Duodenal mucosa (tissue), 2 donors: Measurements from ENCODE around the gene OSER1.

ENCODE experiments used
- H3K27ac ChIP-seq: one replicate; pipeline ENCODE4 v1.7.0; 2013; ENCODE audit warnings: low read depth, low read length
- H3K27me3 ChIP-seq, 2 donors: one replicate each; pipeline ENCODE4 v1.7.0; 2013; ENCODE audit warnings: low read length in 2 of 2, control low read depth in 1 of 2; ENCODE audit not compliant: insufficient read depth in 2 of 2, control insufficient read depth in 1 of 2
- H3K36me3 ChIP-seq, 2 donors: one replicate each; pipeline ENCODE4 v1.7.0; 2013; ENCODE audit warnings: low read length in 2 of 2, control low read depth in 1 of 2; ENCODE audit not compliant: insufficient read depth in 2 of 2, control insufficient read depth in 1 of 2
- H3K4me1 ChIP-seq, 2 donors: one replicate each; pipeline ENCODE4 v1.7.0; 2013; ENCODE audit warnings: low read length in 2 of 2, control low read depth in 1 of 2; ENCODE audit not compliant: insufficient read depth in 2 of 2, control insufficient read depth in 1 of 2
- H3K4me3 ChIP-seq, 2 donors: one replicate each; pipeline ENCODE4 v1.7.0; 2013; ENCODE audit warnings: low read length in 2 of 2, low read depth in 1 of 2
- H3K9ac ChIP-seq, 2 donors: one replicate each; pipeline ENCODE4 v1.7.0; 2013; ENCODE audit warnings: low read length in 2 of 2, low read depth in 1 of 2
- H3K9me3 ChIP-seq, 2 donors: one replicate each; pipeline ENCODE4 v1.7.0; 2013; ENCODE audit warnings: low read length in 2 of 2, control low read depth in 1 of 2; ENCODE audit not compliant: control insufficient read depth in 1 of 2

OSER1 gene

GRCh38 chr20:44210406-44211176 is at the start of gene OSER1:
Gene OSER1, minus strand, starts transcription at chr20:44210771. Its CDS starts 3,814 bp downstream, at chr20:44206957.
- H3K9ac ChIP-seq = peak within 1 kb of the TSS; percentile 97 to 99
- no peaks in the 10 kb centered on the region for H3K9me3 ChIP-seq
- H3K36me3 ChIP-seq = peaks cover 0 to 8% of the 10 kb centered on the region in 2 donors
- peaks cover 30 to 42% of the 10 kb centered on the region in 2 donors for H3K4me1 ChIP-seq
- peak within 1 kb of the TSS; percentile 92 to 96 for H3K4me3 ChIP-seq
- no peaks in the 10 kb centered on the region for H3K27me3 ChIP-seq
- H3K27ac ChIP-seq = peak within 1 kb of the TSS; percentile 95

DNA sequence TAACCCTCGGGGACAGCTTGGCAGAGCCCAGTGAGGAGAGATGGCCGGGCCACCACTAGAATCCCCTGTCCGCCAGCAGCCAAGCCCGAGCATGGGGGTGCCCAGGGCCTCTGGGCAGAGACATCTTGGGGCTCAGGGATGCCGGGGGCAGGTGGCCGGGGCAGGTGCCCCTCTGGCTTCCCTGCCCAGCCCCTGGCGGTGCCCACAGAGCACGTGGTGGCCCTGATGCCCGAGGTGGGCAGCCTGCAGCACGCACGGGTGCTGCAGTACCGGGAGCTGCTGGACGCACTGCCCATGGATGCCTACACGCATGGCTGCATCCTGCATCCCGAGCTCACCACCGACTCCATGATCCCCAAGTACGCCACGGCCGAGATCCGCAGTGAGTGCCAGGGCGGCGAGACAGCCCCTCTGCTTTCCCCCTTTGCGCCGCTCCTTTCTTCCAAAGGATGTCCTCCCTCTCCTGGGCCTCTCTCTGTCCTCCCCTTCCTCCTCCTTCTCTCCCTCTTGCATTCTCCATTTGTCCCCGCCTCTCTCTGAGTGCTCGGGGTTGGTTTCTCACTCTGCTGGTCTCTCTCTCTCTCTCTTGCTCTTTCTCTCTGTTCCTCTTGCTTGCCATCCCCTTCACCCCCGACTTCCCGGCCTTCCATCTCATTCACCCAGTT is 47.8 kb upstream of the OSER1 start:
- H3K27me3 ChIP-seq = no peaks in the 10 kb centered on the region
- H3K9me3 ChIP-seq = no peaks in the 10 kb centered on the region
- no peak overlapping the region for H3K4me3 ChIP-seq
- no peaks in the 10 kb centered on the region for H3K36me3 ChIP-seq
- no peaks in the 10 kb centered on the region for H3K4me1 ChIP-seq
- no peak overlapping the region for H3K9ac ChIP-seq
- no peak overlapping the region for H3K27ac ChIP-seq

DNA sequence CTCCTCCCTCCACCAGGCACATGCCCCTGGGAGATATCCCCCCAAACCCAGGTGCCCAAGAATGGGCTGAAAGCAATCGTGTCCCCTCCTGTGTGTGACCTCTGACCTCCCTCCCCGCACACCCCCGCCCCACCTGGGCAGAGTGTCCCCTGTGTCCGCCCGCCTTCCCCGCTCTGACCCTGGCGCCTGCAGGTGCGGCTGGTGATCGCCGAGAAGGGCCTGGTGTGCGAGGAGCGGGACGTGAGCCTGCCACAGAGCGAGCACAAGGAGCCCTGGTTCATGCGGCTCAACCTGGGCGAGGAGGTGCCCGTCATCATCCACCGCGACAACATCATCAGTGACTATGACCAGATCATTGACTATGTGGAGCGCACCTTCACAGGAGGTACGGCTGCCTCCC is 46.4 kb upstream of the OSER1 start:
- H3K9me3 ChIP-seq = no peaks in the 10 kb centered on the region
- no peak overlapping the region for H3K27ac ChIP-seq
- H3K4me1 ChIP-seq = no peaks in the 10 kb centered on the region
- no peaks in the 10 kb centered on the region for H3K36me3 ChIP-seq
- H3K4me3 ChIP-seq = no peak overlapping the region
- no peak overlapping the region for H3K9ac ChIP-seq
- no peaks in the 10 kb centered on the region for H3K27me3 ChIP-seq

- no peaks in the 10 kb centered on the region for H3K36me3 ChIP-seq
- H3K27me3 ChIP-seq = no peaks in the 10 kb centered on the region
- H3K4me3 ChIP-seq = no peak overlapping the region
- no peaks in the 10 kb centered on the region for H3K9me3 ChIP-seq
- no peaks in the 10 kb centered on the region for H3K4me1 ChIP-seq
- H3K27ac ChIP-seq = no peak overlapping the region
- H3K9ac ChIP-seq = no peak overlapping the region
Observed at GRCh38 chr20:44255942-44256341, 45.4 kb upstream of the OSER1 start.

DNA sequence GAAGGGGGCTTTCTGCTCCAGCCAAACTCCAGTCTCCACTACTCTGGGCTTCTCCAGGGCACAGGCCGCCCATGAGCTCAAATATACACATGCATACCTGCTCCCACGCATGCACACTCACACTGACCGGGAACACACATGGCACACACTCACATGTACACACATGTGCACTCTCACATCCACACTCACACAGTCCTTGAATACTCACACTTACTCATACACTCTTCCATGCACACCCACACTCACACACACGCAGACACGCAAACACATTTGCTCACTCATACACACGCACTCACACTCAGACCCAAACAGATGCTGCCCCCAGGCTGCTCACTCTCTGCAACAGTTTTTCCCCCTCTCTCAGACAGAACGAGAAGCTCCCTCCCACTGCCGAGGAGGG is 43.5 kb upstream of the OSER1 start:
- no peaks in the 10 kb centered on the region for H3K4me1 ChIP-seq
- H3K27me3 ChIP-seq = no peaks in the 10 kb centered on the region
- H3K9me3 ChIP-seq = no peaks in the 10 kb centered on the region
- no peak overlapping the region for H3K27ac ChIP-seq
- H3K9ac ChIP-seq = no peak overlapping the region
- no peak overlapping the region for H3K4me3 ChIP-seq
- no peaks in the 10 kb centered on the region for H3K36me3 ChIP-seq

GRCh38 chr20:44253528-44253927 is 43.0 kb upstream of the OSER1 start:
- Histone ChIP-seq H3K4me1 (no peaks in the 10 kb centered on the region), H3K27me3 (no peaks in the 10 kb centered on the region), H3K27ac (no peak overlapping the region), H3K9ac (no peak overlapping the region), H3K36me3 (no peaks in the 10 kb centered on the region), H3K4me3 (no peak overlapping the region), H3K9me3 (no peaks in the 10 kb centered on the region)

DNA sequence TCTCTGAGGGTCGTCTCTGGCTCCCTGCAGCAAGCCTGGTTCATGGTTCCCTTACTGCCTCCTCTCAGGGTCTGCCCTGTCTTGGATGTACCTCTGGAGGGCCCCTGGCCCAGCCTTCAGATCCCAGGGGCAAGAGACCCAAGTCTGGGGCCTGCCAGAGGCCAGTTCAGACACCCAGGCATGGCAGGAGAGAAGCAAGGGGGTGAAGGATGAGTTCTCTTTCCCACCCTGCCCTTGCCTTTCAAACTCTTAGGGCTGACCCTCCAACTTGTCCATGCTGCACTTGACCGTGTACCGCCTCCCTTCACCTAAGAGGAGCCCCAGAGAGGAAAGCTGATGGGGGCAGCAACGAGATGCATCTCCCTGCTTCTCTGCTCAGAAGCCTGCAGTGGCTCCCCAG is 40.7 kb upstream of the OSER1 start:
- H3K4me1 ChIP-seq = no peaks in the 10 kb centered on the region
- H3K9ac ChIP-seq = no peak overlapping the region
- H3K36me3 ChIP-seq = no peaks in the 10 kb centered on the region
- no peak overlapping the region for H3K4me3 ChIP-seq
- no peaks in the 10 kb centered on the region for H3K9me3 ChIP-seq
- no peak overlapping the region for H3K27ac ChIP-seq
- peaks cover 0 to 9% of the 10 kb centered on the region in 2 donors for H3K27me3 ChIP-seq

- Histone ChIP-seq H3K4me3 (no peak overlapping the region), H3K27me3 (peaks cover 0 to 9% of the 10 kb centered on the region in 2 donors), H3K4me1 (no peaks in the 10 kb centered on the region), H3K27ac (no peak overlapping the region), H3K9me3 (no peaks in the 10 kb centered on the region), H3K36me3 (no peaks in the 10 kb centered on the region), H3K9ac (no peak overlapping the region)
Observed at GRCh38 chr20:44248410-44248759, 37.8 kb upstream of the OSER1 start.

DNA sequence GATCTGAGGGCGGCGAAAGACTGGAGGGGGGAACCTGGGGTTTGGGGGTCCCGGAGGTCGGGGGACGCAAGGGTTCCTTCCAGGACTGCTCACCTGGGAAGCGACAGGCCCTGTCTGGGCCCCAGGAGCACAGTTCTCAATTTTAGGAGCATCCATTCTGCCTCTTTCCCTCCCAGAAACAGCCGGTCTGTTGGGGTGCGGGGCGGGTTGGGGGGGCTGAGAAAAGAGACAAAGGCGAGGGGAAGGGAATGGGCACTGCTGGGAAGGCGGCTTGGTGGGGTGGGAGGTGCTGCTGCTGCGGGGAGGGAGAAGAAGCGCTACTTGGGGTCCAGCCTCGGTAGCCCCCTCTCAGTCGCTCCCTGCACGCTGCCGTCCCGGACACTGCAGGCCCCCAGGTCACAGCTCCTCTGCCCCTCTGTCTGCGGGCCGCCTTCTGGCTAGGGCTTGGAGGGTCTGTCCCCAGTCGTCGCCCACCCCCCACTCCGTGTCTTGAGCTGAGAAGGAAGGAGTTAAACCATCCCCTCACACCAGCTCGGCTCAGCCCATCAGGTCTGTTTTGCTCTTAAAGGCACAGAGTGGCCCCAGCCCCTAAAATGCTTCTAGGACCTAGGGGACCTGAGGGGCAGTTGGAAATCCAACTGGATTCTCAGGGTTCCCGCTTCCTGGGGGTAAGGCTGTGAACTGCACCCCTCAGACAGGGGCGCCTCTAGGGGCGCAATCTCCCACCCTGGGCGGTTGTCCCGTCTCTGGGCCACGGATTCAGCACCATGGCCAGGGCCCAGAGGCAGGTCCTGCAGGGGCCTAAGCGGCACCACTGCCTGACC is 37.2 kb upstream of the OSER1 start:
- Histone ChIP-seq H3K4me1 (no peaks in the 10 kb centered on the region), H3K9me3 (no peaks in the 10 kb centered on the region), H3K9ac (no peak overlapping the region), H3K4me3 (no peak overlapping the region), H3K36me3 (no peaks in the 10 kb centered on the region), H3K27me3 (peaks cover 0 to 9% of the 10 kb centered on the region in 2 donors), H3K27ac (no peak overlapping the region)

DNA sequence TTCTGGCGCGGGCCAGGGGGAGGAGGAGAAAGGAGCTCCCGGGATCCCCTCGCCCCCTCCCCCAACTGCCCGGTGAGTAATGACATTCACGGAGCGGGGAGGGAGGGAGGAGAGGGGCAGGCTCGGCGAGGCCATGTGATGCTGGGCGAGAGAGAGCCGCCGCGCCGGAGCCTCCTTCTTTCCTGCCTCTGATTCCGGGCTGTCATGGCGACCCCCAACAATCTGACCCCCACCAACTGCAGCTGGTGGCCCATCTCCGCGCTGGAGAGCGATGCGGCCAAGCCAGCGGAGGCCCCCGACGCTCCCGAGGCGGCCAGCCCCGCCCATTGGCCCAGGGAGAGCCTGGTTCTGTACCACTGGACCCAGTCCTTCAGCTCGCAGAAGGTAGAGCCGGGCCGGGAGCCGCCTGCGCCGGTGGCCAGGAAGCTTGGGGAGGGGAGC is 36.6 kb upstream of the OSER1 start, which contains the start of gene GDAP1L1:
GDAP1L1 (plus strand) TSS at position 178 of the 441 bp plus-strand sequence; CDS start at position 205, 27 bp downstream.
- H3K9ac ChIP-seq = no peak within 1 kb of the TSS
- H3K27me3 ChIP-seq = peaks cover 0 to 9% of the 10 kb centered on the region in 2 donors
- H3K27ac ChIP-seq = no peak within 1 kb of the TSS
- no peaks in the 10 kb centered on the region for H3K36me3 ChIP-seq
- H3K4me3 ChIP-seq = no peak within 1 kb of the TSS
- no peaks in the 10 kb centered on the region for H3K9me3 ChIP-seq
- no peaks in the 10 kb centered on the region for H3K4me1 ChIP-seq
